Activated naive CD8-positive, alpha-beta T cell treated with anti-CD3 and anti-CD28 coated beads for 36 hours (primary cell): ENCODE measurements around the gene DLGAP1. TPM values are rescaled to one million over a fixed set of nuclear protein-coding genes. Genes with fewer than 3 reads are reported as not detected.
"Not testable (repeated sequence)": the region's sequence is repeated elsewhere in the genome, so short reads cannot be mapped to it uniquely, and the experiment has no call there.

Experiments used
- DNase-seq: peaks from one replicate; pipeline ENCODE4 v3.0.0; 2021
- H3K27ac Mint-ChIP-seq: one replicate; pipeline ENCODE4 v1.8.0; 2022; ENCODE audit warnings: mild to moderate bottlenecking, moderate library complexity, mixed read lengths
- H3K27me3 Mint-ChIP-seq: one replicate; pipeline ENCODE4 v1.8.0; 2022; ENCODE audit warnings: mild to moderate bottlenecking, mixed read lengths
- H3K36me3 Mint-ChIP-seq: one replicate; pipeline ENCODE4 v1.8.0; 2021; ENCODE audit warnings: mild to moderate bottlenecking, mixed read lengths
- H3K4me1 Mint-ChIP-seq: one replicate; pipeline ENCODE4 v1.8.0; 2021; ENCODE audit warnings: mixed read lengths
- H3K4me3 Mint-ChIP-seq: one replicate; pipeline ENCODE4 v1.8.0; 2022; ENCODE audit warnings: mild to moderate bottlenecking, moderate library complexity, mixed read lengths
- H3K9me3 Mint-ChIP-seq: one replicate; pipeline ENCODE4 v1.8.0; 2022; ENCODE audit warnings: mixed read lengths
- total RNA-seq, 2 experiments: library from RNA; stranded (reverse); gene quantifications; one replicate each; pipeline ENCODE4 v1.2.3, GENCODE V29; 2021

DLGAP1 gene
- total RNA-seq, 2 experiments from 2014 or later: not detected

- Mint-ChIP-seq H3K4me3 (no peak overlapping the region), H3K27ac (no peak overlapping the region), H3K36me3 (no peaks in the 10 kb centered on the region), H3K4me1 (no peaks in the 10 kb centered on the region), H3K27me3 (peaks cover 5% of the 10 kb centered on the region), H3K9me3 (no peaks in the 10 kb centered on the region)
- no peak for DNase-seq
These were observed 358.6 kb downstream of the DLGAP1 start for GRCh38 chr18:4096486-4096885.

GRCh38 chr18:4093676-4094075, 361.4 kb downstream of the DLGAP1 start:
- peaks cover 5% of the 10 kb centered on the region for H3K27me3 Mint-ChIP-seq
- H3K36me3 Mint-ChIP-seq: no peaks in the 10 kb centered on the region
- H3K4me3 Mint-ChIP-seq: no peak overlapping the region
- no peak overlapping the region for H3K27ac Mint-ChIP-seq
- H3K4me1 Mint-ChIP-seq: no peaks in the 10 kb centered on the region
- no peaks in the 10 kb centered on the region for H3K9me3 Mint-ChIP-seq
- DNase-seq: no peak

GRCh38 chr18:4084382-4084900, 370.7 kb downstream of the DLGAP1 start:
- no peak overlapping the region for H3K27ac Mint-ChIP-seq
- no peak overlapping the region for H3K4me3 Mint-ChIP-seq
- H3K9me3 Mint-ChIP-seq: no peaks in the 10 kb centered on the region
- DNase-seq: no peak
- H3K36me3 Mint-ChIP-seq: no peaks in the 10 kb centered on the region
- peaks cover 4% of the 10 kb centered on the region for H3K27me3 Mint-ChIP-seq
- H3K4me1 Mint-ChIP-seq: no peaks in the 10 kb centered on the region

- no peak overlapping the region for H3K27ac Mint-ChIP-seq
- H3K4me1 Mint-ChIP-seq: no peaks in the 10 kb centered on the region
- H3K4me3 Mint-ChIP-seq: no peak overlapping the region
- DNase-seq: no peak
- H3K9me3 Mint-ChIP-seq: no peaks in the 10 kb centered on the region
- H3K36me3 Mint-ChIP-seq: no peaks in the 10 kb centered on the region
- H3K27me3 Mint-ChIP-seq: no peaks in the 10 kb centered on the region
These were observed 376.9 kb downstream of the DLGAP1 start for GRCh38 chr18:4078246-4078645.

- Mint-ChIP-seq H3K27ac (no peak overlapping the region), H3K36me3 (no peaks in the 10 kb centered on the region), H3K27me3 (no peaks in the 10 kb centered on the region), H3K9me3 (no peaks in the 10 kb centered on the region), H3K4me1 (no peaks in the 10 kb centered on the region), H3K4me3 (no peak overlapping the region)
- DNase-seq: no peak
These were observed 377.4 kb downstream of the DLGAP1 start for GRCh38 chr18:4077721-4078120.

GRCh38 chr18:4077204-4077603, 377.9 kb downstream of the DLGAP1 start:
- Mint-ChIP-seq H3K9me3 (no peaks in the 10 kb centered on the region), H3K36me3 (no peaks in the 10 kb centered on the region), H3K27me3 (no peaks in the 10 kb centered on the region), H3K4me3 (no peak overlapping the region), H3K27ac (no peak overlapping the region), H3K4me1 (no peaks in the 10 kb centered on the region)
- DNase-seq: no peak

- no peaks in the 10 kb centered on the region for H3K9me3 Mint-ChIP-seq
- H3K27ac Mint-ChIP-seq: no peak overlapping the region
- H3K4me3 Mint-ChIP-seq: no peak overlapping the region
- H3K27me3 Mint-ChIP-seq: no peaks in the 10 kb centered on the region
- no peaks in the 10 kb centered on the region for H3K4me1 Mint-ChIP-seq
- H3K36me3 Mint-ChIP-seq: no peaks in the 10 kb centered on the region
- no peak for DNase-seq
These were observed 380.5 kb downstream of the DLGAP1 start for GRCh38 chr18:4074647-4075046.

GRCh38 chr18:4069183-4069582, 385.9 kb downstream of the DLGAP1 start:
- peaks cover 2% of the 10 kb centered on the region for H3K4me1 Mint-ChIP-seq
- peaks cover 6% of the 10 kb centered on the region for H3K27me3 Mint-ChIP-seq
- no peaks in the 10 kb centered on the region for H3K36me3 Mint-ChIP-seq
- peaks cover 4% of the 10 kb centered on the region for H3K9me3 Mint-ChIP-seq
- no peak for DNase-seq
- no peak overlapping the region for H3K27ac Mint-ChIP-seq
- no peak overlapping the region for H3K4me3 Mint-ChIP-seq

GRCh38 chr18:4068552-4069158, 386.5 kb downstream of the DLGAP1 start:
- Mint-ChIP-seq H3K27me3 (peaks cover 6% of the 10 kb centered on the region), H3K36me3 (no peaks in the 10 kb centered on the region), H3K27ac (no peak overlapping the region), H3K4me3 (no peak overlapping the region), H3K9me3 (peaks cover 4% of the 10 kb centered on the region), H3K4me1 (peaks cover 2% of the 10 kb centered on the region)
- DNase-seq: peak; percentile 16

GRCh38 chr18:4063545-4063944, 391.6 kb downstream of the DLGAP1 start:
- no peak overlapping the region for H3K4me3 Mint-ChIP-seq
- H3K36me3 Mint-ChIP-seq: no peaks in the 10 kb centered on the region
- no peaks in the 10 kb centered on the region for H3K4me1 Mint-ChIP-seq

GRCh38 chr18:4060427-4061281, 394.5 kb downstream of the DLGAP1 start:
- DNase-seq: no peak
- Mint-ChIP-seq H3K4me3 (no peak overlapping the region), H3K9me3 (peaks cover 5% of the 10 kb centered on the region), H3K27me3 (peaks cover 5% of the 10 kb centered on the region), H3K4me1 (no peaks in the 10 kb centered on the region), H3K27ac (no peak overlapping the region), H3K36me3 (no peaks in the 10 kb centered on the region)

More at GRCh38 chr18:4063545-4063944, 391.6 kb downstream of the DLGAP1 start:
- no peak for DNase-seq
- H3K9me3 Mint-ChIP-seq: peaks cover 9% of the 10 kb centered on the region
- no peak overlapping the region for H3K27ac Mint-ChIP-seq
- peaks cover 6% of the 10 kb centered on the region for H3K27me3 Mint-ChIP-seq

- Mint-ChIP-seq H3K4me3 (no peak overlapping the region), H3K27ac (no peak overlapping the region), H3K4me1 (no peaks in the 10 kb centered on the region), H3K36me3 (no peaks in the 10 kb centered on the region), H3K27me3 (peaks cover 4% of the 10 kb centered on the region), H3K9me3 (peaks cover 5% of the 10 kb centered on the region)
- DNase-seq: no peak
These were observed 396.9 kb downstream of the DLGAP1 start for GRCh38 chr18:4058179-4058578.

GRCh38 chr18:4040391-4041092, 414.6 kb downstream of the DLGAP1 start:
- DNase-seq: no peak

GRCh38 chr18:4035521-4035920, 419.6 kb downstream of the DLGAP1 start:
- Mint-ChIP-seq H3K36me3 (no peaks in the 10 kb centered on the region), H3K27me3 (peaks cover 25% of the 10 kb centered on the region), H3K27ac (no peak overlapping the region), H3K4me1 (no peaks in the 10 kb centered on the region), H3K4me3 (no peak overlapping the region), H3K9me3 (no peaks in the 10 kb centered on the region)
- DNase-seq: no peak

More at GRCh38 chr18:4040391-4041092, 414.6 kb downstream of the DLGAP1 start:
- H3K27me3 Mint-ChIP-seq: peaks cover 23% of the 10 kb centered on the region
- H3K36me3 Mint-ChIP-seq: no peaks in the 10 kb centered on the region
- no peaks in the 10 kb centered on the region for H3K9me3 Mint-ChIP-seq
- H3K4me3 Mint-ChIP-seq: no peak overlapping the region
- no peaks in the 10 kb centered on the region for H3K4me1 Mint-ChIP-seq
- no peak overlapping the region for H3K27ac Mint-ChIP-seq

GRCh38 chr18:4034815-4035214, 420.3 kb downstream of the DLGAP1 start:
- not testable (repeated sequence) for H3K4me3 Mint-ChIP-seq, H3K36me3 Mint-ChIP-seq, H3K4me1 Mint-ChIP-seq, H3K27ac Mint-ChIP-seq, H3K9me3 Mint-ChIP-seq, DNase-seq
- peaks cover 25% of the 10 kb centered on the region for H3K27me3 Mint-ChIP-seq
